Measurements from ENCODE around the gene TIMM23B.
"Not testable (repeated sequence)": the region's sequence is repeated elsewhere in the genome, so short reads cannot be mapped to it uniquely, and the experiment has no call there.

TIMM23B gene, protein sequence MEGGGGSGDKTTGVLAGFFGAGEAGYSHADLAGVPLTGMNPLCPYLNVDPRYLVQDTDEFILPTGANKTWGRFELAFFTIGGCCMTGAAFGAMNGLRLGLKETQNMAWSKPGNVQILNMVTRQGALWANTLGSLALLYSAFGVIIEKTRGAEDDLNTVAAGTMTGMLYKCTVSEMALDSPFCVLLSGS

DNA sequence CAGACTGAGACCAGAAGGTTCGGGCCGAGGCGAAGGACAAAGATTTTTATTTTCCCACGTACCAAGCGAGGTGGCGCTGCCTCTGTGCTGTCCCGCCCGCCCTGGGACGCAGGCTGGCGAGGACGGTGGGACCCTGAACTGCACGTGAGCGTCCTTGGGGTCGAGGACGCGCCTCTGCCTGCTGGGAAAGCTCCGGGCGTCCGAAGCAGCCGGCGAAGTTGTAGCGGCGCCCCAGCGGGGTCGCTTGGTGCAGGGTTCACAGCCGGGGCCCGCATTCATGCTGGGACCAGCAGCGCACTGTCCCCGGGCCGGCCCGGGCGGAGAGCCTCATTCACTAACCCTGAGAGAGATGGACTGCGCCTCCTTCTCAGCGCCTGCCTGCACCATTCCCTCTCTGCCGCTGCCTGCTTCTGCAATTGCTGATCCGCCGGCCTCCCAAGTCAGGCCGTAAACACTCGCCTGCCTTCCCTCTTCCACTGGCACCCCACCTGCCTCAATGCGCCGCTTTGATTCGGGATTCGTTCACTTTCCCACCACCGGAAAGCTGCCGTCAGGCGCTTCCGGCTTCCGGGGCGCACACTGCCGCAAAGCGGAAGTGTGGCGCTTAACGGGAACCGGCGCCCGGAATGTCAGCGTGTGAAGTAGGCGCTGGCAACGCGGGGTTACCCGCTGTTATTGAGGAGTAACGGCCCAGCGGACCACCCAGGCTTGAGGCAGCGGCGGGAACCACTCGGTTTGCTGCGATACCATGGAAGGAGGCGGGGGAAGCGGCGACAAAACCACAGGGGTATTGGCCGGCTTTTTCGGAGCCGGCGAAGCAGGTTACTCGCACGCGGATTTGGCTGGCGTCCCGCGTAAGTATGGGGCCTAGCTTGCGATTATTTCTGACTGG, at the start of gene TIMM23B, which contains the start of gene PARG:
Gene TIMM23B (plus strand): TSS at position 607 of the 892 bp plus-strand sequence. CDS start 142 bp downstream, at position 749.
Gene PARG (minus strand): TSS at position 581 of the 892 bp plus-strand sequence. CDS start 302 bp downstream, at position 279.
- peak; percentile 84 for DNase-seq (ENCODE audit: low read depth, low spot score)
- peak within 1 kb of the TSS; percentile 83 for H3K4me3 ChIP-seq (ENCODE audit: low read depth, low read length)
- in situ Hi-C loops (cut with HindIII; ENCODE audit: low sequenced_read_pairs) = not testable (repeated sequence)

DNA sequence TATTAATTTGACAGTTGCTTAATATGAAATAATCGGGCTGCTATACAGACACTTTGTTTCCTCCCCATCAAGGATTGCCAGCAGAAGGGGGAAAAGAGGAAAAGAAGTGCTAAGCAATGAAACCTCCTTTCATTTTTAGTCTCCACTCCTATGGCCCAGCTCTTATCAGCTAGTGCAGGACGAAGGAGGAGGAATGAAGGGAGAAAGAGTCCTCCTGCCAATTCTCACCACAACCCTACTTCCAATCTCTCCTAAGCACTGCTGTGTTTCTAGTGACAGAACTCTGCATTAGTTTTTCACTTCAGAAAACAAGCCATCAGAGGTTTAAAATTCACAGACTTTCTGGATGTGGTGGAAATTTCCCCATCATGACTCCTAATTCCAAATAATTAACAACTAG, 41.9 kb upstream of the TIMM23B start:
- DNase-seq (ENCODE audit: low read depth, low spot score); H3K4me3 ChIP-seq (ENCODE audit: low read depth, low read length); in situ Hi-C loops (cut with HindIII; ENCODE audit: low sequenced_read_pairs): not testable (repeated sequence)

DNA sequence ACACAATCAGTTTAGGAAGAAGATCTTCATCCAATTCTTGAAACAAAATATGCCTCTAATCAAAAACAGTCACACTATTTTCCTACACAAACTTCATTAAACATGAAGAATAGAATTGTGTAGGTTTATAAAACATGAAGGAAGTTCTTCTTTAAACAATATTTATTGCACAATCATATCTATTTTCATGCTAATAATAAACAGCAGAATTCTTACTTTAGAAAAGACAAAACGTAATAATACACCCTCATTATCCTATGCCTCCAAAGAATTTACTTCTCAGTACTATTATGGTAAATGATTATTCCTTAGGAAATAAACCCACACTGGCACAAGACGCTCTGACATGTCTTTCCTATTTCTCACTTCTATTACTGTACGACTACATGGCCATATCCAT, 41.4 kb upstream of the TIMM23B start:
- in situ Hi-C loops (cut with HindIII; ENCODE audit: low sequenced_read_pairs); H3K4me3 ChIP-seq (ENCODE audit: low read depth, low read length); DNase-seq (ENCODE audit: low read depth, low spot score): not testable (repeated sequence)

DNA sequence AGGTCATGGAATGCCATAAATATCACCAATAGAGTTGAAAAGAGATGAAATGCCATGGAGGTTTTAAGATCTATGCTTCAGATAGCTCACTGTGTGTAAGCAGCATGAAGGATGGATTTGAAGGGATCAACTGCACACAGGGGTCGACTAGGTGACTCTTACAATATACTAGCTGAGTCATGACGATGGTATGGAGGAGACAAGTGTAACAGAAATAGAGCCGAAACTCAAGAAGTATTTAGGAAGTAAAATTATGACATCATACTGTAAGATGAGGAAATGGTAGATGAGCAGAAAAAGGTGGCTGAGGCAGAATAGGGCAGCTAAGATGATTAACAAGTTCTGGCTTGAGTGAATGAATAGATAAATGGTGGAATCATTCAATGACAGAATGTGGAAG, 38.0 kb upstream of the TIMM23B start:
- H3K4me3 ChIP-seq (ENCODE audit: low read depth, low read length); DNase-seq (ENCODE audit: low read depth, low spot score); in situ Hi-C loops (cut with HindIII; ENCODE audit: low sequenced_read_pairs): not testable (repeated sequence)

DNA sequence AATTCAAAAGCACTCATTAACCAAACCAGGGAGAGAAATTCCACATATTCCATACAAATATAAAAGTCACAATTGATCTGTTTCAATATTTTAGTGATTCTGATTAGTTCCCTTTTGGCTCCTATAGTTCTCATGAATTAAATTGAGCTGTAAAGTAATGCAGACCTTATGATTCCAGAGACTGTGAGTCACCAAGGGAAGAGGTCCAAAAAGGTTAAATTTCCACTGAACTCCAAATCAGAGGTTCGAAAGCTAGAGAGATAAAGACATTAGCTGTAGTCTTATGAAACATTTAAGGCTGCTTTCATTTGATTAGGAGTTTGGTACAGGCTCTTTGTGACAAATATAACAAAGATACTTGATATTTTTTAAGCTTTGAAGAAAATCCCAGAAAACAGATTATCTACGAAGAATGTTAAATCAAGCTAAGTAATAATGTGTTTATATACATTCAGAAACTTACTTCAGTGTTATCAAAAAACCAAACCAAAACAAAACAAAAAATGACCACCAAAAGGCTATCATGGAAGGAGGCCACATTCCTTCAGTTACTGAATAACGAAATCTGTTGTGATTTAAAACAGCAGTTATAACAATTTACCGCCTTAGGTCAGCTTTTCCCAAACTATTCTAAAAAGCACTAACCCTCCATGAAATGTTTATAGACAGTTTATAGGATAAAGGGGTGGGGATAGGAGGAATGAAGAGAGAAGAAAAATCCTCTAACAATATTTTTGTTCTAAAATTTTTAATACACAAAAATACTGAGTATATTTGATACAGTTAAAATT, 33.4 kb upstream of the TIMM23B start:
- DNase-seq (ENCODE audit: low read depth, low spot score); in situ Hi-C loops (cut with HindIII; ENCODE audit: low sequenced_read_pairs); H3K4me3 ChIP-seq (ENCODE audit: low read depth, low read length): not testable (repeated sequence)

DNA sequence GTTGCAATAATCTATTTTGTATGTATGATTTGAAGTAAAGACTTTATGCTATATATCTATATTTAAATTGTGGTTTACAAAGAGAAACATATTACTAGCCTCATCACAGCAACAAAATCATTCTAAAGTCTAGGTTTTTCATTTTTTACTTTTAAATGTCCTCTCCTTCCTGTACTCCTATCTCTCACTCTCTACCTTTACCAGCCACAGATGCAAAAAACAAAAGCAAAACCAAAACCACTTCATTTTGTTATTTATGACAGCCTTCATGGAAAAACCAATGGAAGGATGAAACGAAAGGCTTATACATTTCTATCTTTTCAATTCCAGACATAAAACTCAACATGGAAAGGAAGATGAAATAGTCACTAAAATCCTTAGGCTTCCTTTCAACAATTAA, 31.6 kb upstream of the TIMM23B start:
- in situ Hi-C loops (cut with HindIII; ENCODE audit: low sequenced_read_pairs); DNase-seq (ENCODE audit: low read depth, low spot score); H3K4me3 ChIP-seq (ENCODE audit: low read depth, low read length): not testable (repeated sequence)

DNA sequence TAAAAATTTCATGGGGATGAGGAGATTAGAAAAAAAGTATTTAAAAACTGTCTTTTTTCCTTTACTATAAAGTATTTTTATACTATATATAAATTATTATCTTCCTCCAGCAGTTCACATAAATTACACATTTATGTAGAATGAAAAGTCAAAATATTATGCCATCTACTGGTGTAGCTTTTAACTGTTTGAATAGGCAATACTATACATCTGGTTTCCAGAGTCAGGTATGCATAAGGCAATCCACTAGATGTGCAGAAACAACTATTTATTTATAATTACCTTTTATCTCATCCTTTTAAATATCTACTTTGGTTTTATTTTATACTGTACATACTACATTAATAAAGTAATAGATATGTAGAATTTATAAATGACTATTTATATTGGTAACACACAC, 25.4 kb upstream of the TIMM23B start:
- H3K4me3 ChIP-seq (ENCODE audit: low read depth, low read length); in situ Hi-C loops (cut with HindIII; ENCODE audit: low sequenced_read_pairs); DNase-seq (ENCODE audit: low read depth, low spot score): not testable (repeated sequence)
- TF ChIP-seq, protein P1, sequence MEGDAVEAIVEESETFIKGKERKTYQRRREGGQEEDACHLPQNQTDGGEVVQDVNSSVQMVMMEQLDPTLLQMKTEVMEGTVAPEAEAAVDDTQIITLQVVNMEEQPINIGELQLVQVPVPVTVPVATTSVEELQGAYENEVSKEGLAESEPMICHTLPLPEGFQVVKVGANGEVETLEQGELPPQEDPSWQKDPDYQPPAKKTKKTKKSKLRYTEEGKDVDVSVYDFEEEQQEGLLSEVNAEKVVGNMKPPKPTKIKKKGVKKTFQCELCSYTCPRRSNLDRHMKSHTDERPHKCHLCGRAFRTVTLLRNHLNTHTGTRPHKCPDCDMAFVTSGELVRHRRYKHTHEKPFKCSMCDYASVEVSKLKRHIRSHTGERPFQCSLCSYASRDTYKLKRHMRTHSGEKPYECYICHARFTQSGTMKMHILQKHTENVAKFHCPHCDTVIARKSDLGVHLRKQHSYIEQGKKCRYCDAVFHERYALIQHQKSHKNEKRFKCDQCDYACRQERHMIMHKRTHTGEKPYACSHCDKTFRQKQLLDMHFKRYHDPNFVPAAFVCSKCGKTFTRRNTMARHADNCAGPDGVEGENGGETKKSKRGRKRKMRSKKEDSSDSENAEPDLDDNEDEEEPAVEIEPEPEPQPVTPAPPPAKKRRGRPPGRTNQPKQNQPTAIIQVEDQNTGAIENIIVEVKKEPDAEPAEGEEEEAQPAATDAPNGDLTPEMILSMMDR (IDR thresholded peaks at IDR 0.05; ENCODE audit: low read depth, low read length) = peak; percentile 4

DNA sequence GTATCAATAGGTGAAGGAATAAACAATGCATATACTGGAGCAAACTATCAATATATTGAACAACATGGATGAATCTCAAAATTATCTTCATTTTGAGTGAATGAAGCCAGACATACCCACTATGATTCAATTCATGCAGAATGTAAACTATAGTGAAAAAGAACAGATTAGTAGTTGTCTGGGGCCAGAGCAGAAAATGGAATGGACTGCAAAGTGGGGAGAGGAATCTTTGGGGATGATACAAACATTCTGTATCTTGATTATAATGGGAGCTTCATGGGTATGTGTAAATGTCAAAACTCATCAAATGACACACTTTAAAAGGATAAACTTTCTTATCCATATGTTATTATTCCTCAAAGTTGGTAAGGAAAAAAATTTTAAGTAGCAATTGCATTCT, 23.9 kb upstream of the TIMM23B start:
- DNase-seq (ENCODE audit: low read depth, low spot score); H3K4me3 ChIP-seq (ENCODE audit: low read depth, low read length); in situ Hi-C loops (cut with HindIII; ENCODE audit: low sequenced_read_pairs): not testable (repeated sequence)

DNA sequence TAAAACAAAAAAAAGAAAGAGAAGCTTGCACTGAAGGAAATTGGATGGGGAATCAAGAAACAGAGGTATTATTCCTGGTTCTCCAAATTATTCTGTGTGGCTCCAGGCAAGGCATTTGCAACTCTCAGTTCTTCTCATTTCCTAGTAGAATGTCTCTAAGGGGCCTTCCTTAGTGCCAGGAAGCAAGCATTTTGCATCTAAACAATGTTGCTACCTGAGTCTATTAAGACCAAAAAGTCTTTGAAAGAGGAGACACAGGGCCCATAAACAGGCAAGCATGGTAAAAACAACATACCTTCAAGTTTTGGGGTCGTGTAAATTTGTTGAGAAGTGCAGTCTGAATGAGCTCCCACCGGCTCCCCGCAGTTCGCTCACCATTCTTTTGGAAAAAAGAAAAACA, 19.8 kb upstream of the TIMM23B start:
- H3K4me3 ChIP-seq (ENCODE audit: low read depth, low read length); in situ Hi-C loops (cut with HindIII; ENCODE audit: low sequenced_read_pairs); DNase-seq (ENCODE audit: low read depth, low spot score): not testable (repeated sequence)

DNA sequence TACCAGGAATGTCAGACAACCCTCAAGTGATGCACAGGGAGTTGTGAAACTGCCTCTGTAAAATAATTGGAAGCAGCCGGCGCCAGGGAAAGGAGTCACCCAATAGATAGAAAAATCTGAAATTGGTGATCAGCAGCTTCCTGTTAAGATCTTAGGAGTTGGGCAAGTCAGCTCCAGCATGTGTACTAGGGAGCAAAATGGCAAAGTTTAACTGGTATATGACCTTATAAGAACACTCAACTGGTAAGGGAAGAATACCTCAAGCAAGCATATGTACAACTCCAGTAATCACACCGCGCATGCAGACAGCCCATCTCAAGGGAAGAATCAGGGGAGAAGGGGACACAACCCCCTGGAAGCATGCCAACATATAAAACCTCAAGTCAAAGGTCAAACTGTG, 18.3 kb upstream of the TIMM23B start:
- in situ Hi-C loops (cut with HindIII; ENCODE audit: low sequenced_read_pairs); H3K4me3 ChIP-seq (ENCODE audit: low read depth, low read length); DNase-seq (ENCODE audit: low read depth, low spot score): not testable (repeated sequence)

DNA sequence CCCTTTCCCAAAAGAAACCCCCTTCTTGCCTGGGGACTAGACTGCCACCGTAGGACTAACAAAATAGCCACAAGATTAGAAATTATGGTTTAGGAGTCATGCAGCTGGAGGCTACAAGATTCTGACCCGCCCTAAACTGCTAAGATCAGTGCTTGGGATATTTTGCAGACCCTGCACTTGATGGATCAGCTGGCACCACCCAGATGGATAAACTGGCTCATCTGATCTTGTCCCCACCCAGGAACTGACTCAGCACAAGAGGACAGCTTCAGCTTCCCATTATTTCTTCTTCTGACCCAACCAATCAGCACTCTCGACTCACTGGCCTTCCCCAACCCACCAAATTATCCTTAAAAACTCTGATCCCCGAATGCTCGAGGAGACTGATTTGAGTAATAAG, 10.6 kb upstream of the TIMM23B start:
- H3K4me3 ChIP-seq (ENCODE audit: low read depth, low read length); in situ Hi-C loops (cut with HindIII; ENCODE audit: low sequenced_read_pairs); DNase-seq (ENCODE audit: low read depth, low spot score): not testable (repeated sequence)

DNA sequence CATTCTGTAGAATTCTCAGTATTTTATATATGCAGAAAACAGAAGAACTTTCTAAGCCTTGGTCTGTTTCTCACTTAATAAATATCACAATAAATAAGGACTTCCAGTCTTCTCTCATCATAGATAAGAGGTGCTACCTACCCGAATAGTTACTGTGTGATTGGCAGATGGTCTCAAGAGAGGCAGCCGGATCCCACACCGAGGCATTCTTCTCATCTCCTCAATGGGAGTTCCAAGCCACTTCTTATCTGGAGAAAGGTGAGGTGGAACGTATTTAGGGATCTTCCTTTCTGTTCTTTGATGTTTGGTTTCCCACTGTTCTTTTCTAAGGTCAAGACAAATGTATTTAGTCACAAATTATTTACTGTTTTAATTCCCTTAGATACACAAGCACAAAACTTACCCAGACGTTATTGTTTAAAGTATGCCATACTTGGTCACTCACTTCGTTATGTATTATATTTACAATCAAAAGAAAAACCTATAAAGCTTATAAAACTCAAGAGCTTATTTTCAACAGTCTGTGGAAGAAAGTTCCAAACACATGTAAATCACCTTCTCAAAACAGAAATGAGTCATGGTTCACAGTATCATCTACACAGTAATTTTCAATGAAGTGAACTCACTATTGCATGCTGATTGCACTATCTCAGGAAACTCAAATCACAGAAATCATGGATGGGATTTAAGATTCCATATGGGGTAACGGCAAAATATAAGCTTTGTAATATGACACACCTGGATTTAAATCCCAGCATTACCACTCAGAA, 9.7 kb upstream of the TIMM23B start:
- in situ Hi-C loops (cut with HindIII; ENCODE audit: low sequenced_read_pairs); DNase-seq (ENCODE audit: low read depth, low spot score); H3K4me3 ChIP-seq (ENCODE audit: low read depth, low read length): not testable (repeated sequence)

DNA sequence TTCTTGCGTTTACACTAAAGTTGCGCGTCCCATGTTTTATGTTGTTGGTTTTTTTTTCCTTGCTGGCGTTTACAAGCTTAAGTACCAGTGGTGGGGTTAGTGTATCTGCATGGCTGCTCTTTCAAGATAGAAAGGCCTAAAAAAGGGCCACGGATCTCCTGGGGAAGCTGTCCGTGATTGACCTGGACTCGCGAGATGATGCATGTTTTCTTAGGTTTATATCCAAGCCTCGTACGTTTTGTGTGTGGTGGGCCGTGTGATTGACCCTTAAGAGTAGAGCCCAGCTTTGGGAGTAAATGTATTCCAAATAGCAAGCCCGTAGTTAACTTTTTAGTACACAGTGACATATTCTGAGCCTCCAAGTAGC, 469 bp downstream of the TIMM23B start:
- H3K4me3 ChIP-seq (ENCODE audit: low read depth, low read length) = peak overlapping the region; percentile 83
- peak; percentile 2 for DNase-seq (ENCODE audit: low read depth, low spot score)
- in situ Hi-C loops (cut with HindIII; ENCODE audit: low sequenced_read_pairs) = not testable (repeated sequence)

DNA sequence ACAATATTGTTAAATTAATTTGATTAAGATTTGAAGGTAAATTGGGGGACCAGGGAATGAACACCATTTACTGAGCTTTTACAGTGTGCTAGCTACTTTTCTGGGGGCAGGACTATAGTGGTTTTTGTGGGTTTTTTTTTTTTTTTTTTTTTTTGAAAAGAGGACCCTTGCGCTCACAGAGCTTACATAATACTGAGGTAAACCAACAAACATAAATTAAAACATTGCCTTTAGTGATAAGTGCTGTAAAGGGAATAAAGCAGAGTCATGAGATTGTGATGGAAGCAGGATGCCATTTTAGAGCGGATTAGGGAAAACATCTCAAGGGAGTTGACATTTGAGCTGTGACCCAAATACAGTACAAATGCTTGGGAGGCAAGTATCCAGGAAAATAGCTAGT, 1.8 kb downstream of the TIMM23B start:
- DNase-seq (ENCODE audit: low read depth, low spot score); in situ Hi-C loops (cut with HindIII; ENCODE audit: low sequenced_read_pairs); H3K4me3 ChIP-seq (ENCODE audit: low read depth, low read length): not testable (repeated sequence)

DNA sequence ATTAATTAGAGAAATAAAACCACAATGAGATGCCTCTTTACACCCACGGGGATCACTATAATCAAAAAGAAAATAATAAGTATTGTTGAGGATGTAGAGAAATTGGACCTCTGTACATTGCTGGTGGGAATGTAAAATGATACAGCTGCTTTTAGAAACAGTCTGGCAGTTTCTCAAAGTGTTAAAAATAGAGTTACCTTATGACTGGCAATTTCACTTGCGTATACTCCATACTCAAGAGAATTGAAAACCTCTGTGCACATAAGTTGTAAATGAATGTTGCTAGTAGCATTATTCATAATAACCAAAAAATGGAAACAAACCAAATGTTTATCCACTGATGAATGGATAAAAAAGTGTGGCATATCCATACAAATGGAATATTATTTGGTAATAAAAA, 6.3 kb downstream of the TIMM23B start:
- in situ Hi-C loops (cut with HindIII; ENCODE audit: low sequenced_read_pairs); H3K4me3 ChIP-seq (ENCODE audit: low read depth, low read length); DNase-seq (ENCODE audit: low read depth, low spot score): not testable (repeated sequence)
